ENCODE results near the gene LAMTOR2.

The LAMTOR2 gene

GRCh38 chr1:156076609-156077429 is 22.2 kb downstream of the LAMTOR2 start:
- DNase-seq (ENCODE audit: low read depth) = no peak

- DNase-seq (ENCODE audit: low read depth) = no peak
Observed at GRCh38 chr1:156077430-156077760, 22.8 kb downstream of the LAMTOR2 start.

GRCh38 chr1:156078728-156079127 is 24.1 kb downstream of the LAMTOR2 start:
- no peak for DNase-seq (ENCODE audit: low read depth)

GRCh38 chr1:156079762-156080161 is 25.2 kb downstream of the LAMTOR2 start:
- DNase-seq (ENCODE audit: low read depth) = no peak

- DNase-seq (ENCODE audit: low read depth) = no peak
Observed at GRCh38 chr1:156080241-156080862, 25.8 kb downstream of the LAMTOR2 start.

- no peak for DNase-seq (ENCODE audit: low read depth)
Observed at GRCh38 chr1:156080863-156081179, 26.2 kb downstream of the LAMTOR2 start.

GRCh38 chr1:156081180-156081916 is 26.8 kb downstream of the LAMTOR2 start:
- DNase-seq (ENCODE audit: low read depth) = no peak

- DNase-seq (ENCODE audit: low read depth) = no peak
Observed at GRCh38 chr1:156081917-156082308, 27.3 kb downstream of the LAMTOR2 start.

GRCh38 chr1:156082309-156083091 is 27.9 kb downstream of the LAMTOR2 start, which contains the start of gene MEX3A:
MEX3A (minus strand) TSS chr1:156082465; CDS start chr1:156081998, 467 bp downstream.
- peak; percentile 42 for DNase-seq (ENCODE audit: low read depth)

GRCh38 chr1:156083800-156084790 is 29.5 kb downstream of the LAMTOR2 start:
- no peak for DNase-seq (ENCODE audit: low read depth)

- DNase-seq (ENCODE audit: low read depth) = no peak
Observed at GRCh38 chr1:156086256-156086662, 31.7 kb downstream of the LAMTOR2 start.

GRCh38 chr1:156089704-156090103 is 35.1 kb downstream of the LAMTOR2 start:
- no peak for DNase-seq (ENCODE audit: low read depth)

GRCh38 chr1:156090138-156090839 is 35.7 kb downstream of the LAMTOR2 start:
- no peak for DNase-seq (ENCODE audit: low read depth)

GRCh38 chr1:156090840-156091188 is 36.2 kb downstream of the LAMTOR2 start:
- peak; percentile 81 for DNase-seq (ENCODE audit: low read depth)

GRCh38 chr1:156091610-156092009 is 37.0 kb downstream of the LAMTOR2 start:
- DNase-seq (ENCODE audit: low read depth) = no peak

GRCh38 chr1:156095906-156096508 is 41.4 kb downstream of the LAMTOR2 start:
- DNase-seq (ENCODE audit: low read depth) = no peak

GRCh38 chr1:156096640-156097391 is 42.2 kb downstream of the LAMTOR2 start:
- peak; percentile 83 for DNase-seq (ENCODE audit: low read depth)

- no peak for DNase-seq (ENCODE audit: low read depth)
Observed at GRCh38 chr1:156097499-156098178, 43.1 kb downstream of the LAMTOR2 start.

- DNase-seq (ENCODE audit: low read depth) = no peak
Observed at GRCh38 chr1:156098784-156099183, 44.2 kb downstream of the LAMTOR2 start.

All from stimulated activated CD8-positive, alpha-beta memory T cell treated with anti-CD3 and anti-CD28 coated beads, Interleukin-4, amount 100 ng/mL, for 24 hours (primary cell).